Measurements from ENCODE around the gene PIH1D1.
"Not testable (repeated sequence)": the region's sequence is repeated elsewhere in the genome, so short reads cannot be mapped to it uniquely, and the experiment has no call there.

PIH1D1 gene

GRCh38 chr19:49479975-49480628, 28.5 kb upstream of the PIH1D1 start:
- no peak for FAIRE-seq

- peak; percentile 80 for FAIRE-seq
Measured at GRCh38 chr19:49475995-49476880, 24.6 kb upstream of the PIH1D1 start.

- FAIRE-seq, result no peak
Measured at GRCh38 chr19:49475191-49475917, 23.7 kb upstream of the PIH1D1 start.

- FAIRE-seq, result no peak
Measured at GRCh38 chr19:49474542-49474924, 22.9 kb upstream of the PIH1D1 start.

- FAIRE-seq, result no peak
Measured at GRCh38 chr19:49473868-49474541, 22.4 kb upstream of the PIH1D1 start, which contains the start of gene FLT3LG. TSS of gene FLT3LG (plus strand) at chr19:49474215. CDS start at chr19:49474640, 425 bp downstream.

GRCh38 chr19:49473501-49473867, 21.9 kb upstream of the PIH1D1 start:
- not testable (repeated sequence) for FAIRE-seq

- no peak for FAIRE-seq
Measured at GRCh38 chr19:49472936-49473335, 21.3 kb upstream of the PIH1D1 start.

GRCh38 chr19:49470615-49470978, 19.0 kb upstream of the PIH1D1 start:
- FAIRE-seq, result no peak

- no peak for FAIRE-seq
Measured at GRCh38 chr19:49469828-49470614, 18.4 kb upstream of the PIH1D1 start.

- FAIRE-seq, result peak; percentile 72
Measured at GRCh38 chr19:49468746-49469447, 17.3 kb upstream of the PIH1D1 start.

GRCh38 chr19:49468199-49468598, 16.6 kb upstream of the PIH1D1 start:
- no peak for FAIRE-seq

- no peak for FAIRE-seq
Measured at GRCh38 chr19:49465371-49465770, 13.8 kb upstream of the PIH1D1 start.

GRCh38 chr19:49463960-49464740, 12.5 kb upstream of the PIH1D1 start:
- FAIRE-seq, result no peak

GRCh38 chr19:49462492-49462891, 10.9 kb upstream of the PIH1D1 start:
- FAIRE-seq, result no peak

GRCh38 chr19:49461656-49462055, 10.0 kb upstream of the PIH1D1 start:
- no peak for FAIRE-seq

- FAIRE-seq, result not testable (repeated sequence)
Measured at GRCh38 chr19:49461130-49461529, 9.5 kb upstream of the PIH1D1 start.

- FAIRE-seq, result no peak
Measured at GRCh38 chr19:49459388-49459787, 7.8 kb upstream of the PIH1D1 start.

- FAIRE-seq, result no peak
Measured at GRCh38 chr19:49458567-49458903, 6.9 kb upstream of the PIH1D1 start.

GRCh38 chr19:49456326-49456725, 4.7 kb upstream of the PIH1D1 start:
- FAIRE-seq, result no peak

- no peak for FAIRE-seq
Measured at GRCh38 chr19:49455773-49456172, 4.2 kb upstream of the PIH1D1 start.

- FAIRE-seq, result no peak
Measured at GRCh38 chr19:49453757-49454240, 2.2 kb upstream of the PIH1D1 start.

All from G401.6 (cell line).